Effector memory CD4-positive, alpha-beta T cell (primary cell): ENCODE measurements around the gene TRIB2.
"Not testable (repeated sequence)": the region's sequence is repeated elsewhere in the genome, so short reads cannot be mapped to it uniquely, and the experiment has no call there.

ENCODE experiments used
- DNase-seq, 3 donors: peaks; one replicate each; pipeline ENCODE4 v3.0.0-alpha.2; 2020
- H3K27ac ChIP-seq: 2 replicates; pipeline ENCODE4 v1.7.0; 2013; ENCODE audit warnings: mild to moderate bottlenecking, low read length, moderate library complexity; ENCODE audit not compliant: insufficient read depth, poor library complexity, severe bottlenecking
- H3K27me3 ChIP-seq: replicated peaks from 2 replicates; pipeline ENCODE4 v1.7.0; 2013; ENCODE audit warnings: mild to moderate bottlenecking, low read length; ENCODE audit not compliant: insufficient read depth, control insufficient read depth, poor library complexity, severe bottlenecking
- H3K36me3 ChIP-seq: 2 replicates; pipeline ENCODE4 v1.7.0; 2013; ENCODE audit warnings: mild to moderate bottlenecking, low read length, moderate library complexity; ENCODE audit not compliant: control insufficient read depth, insufficient read depth
- H3K4me1 ChIP-seq: 2 replicates; pipeline ENCODE4 v1.7.0; 2013; ENCODE audit warnings: low read length, mild to moderate bottlenecking; ENCODE audit not compliant: control insufficient read depth, insufficient read depth, poor library complexity, severe bottlenecking
- H3K4me3 ChIP-seq: 2 replicates; pipeline ENCODE4 v1.7.0; 2013; ENCODE audit warnings: low read length, low read depth, mild to moderate bottlenecking; ENCODE audit not compliant: insufficient read depth, poor library complexity, severe bottlenecking
- H3K9me3 ChIP-seq: 2 replicates; pipeline ENCODE4 v1.7.0; 2013; ENCODE audit warnings: mild to moderate bottlenecking, low read length, moderate library complexity; ENCODE audit not compliant: control insufficient read depth

Gene TRIB2

GRCh38 chr2:12680115-12680514, 36.6 kb upstream of the TRIB2 start:
- H3K4me1 ChIP-seq, H3K27me3 ChIP-seq, H3K9me3 ChIP-seq, H3K36me3 ChIP-seq, H3K4me3 ChIP-seq, DNase-seq, H3K27ac ChIP-seq: not testable (repeated sequence)

- Histone ChIP-seq H3K4me1 (no peaks in the 10 kb centered on the region), H3K9me3 (no peaks in the 10 kb centered on the region), H3K27ac (no peak overlapping the region), H3K27me3 (no peaks in the 10 kb centered on the region), H3K4me3 (no peak overlapping the region), H3K36me3 (no peaks in the 10 kb centered on the region)
- no peak for DNase-seq
Observed at GRCh38 chr2:12682017-12682416, 34.7 kb upstream of the TRIB2 start.

GRCh38 chr2:12683457-12684100, 33.2 kb upstream of the TRIB2 start:
- Histone ChIP-seq H3K36me3 (no peaks in the 10 kb centered on the region), H3K27ac (no peak overlapping the region), H3K4me1 (no peaks in the 10 kb centered on the region), H3K9me3 (no peaks in the 10 kb centered on the region), H3K27me3 (no peaks in the 10 kb centered on the region), H3K4me3 (no peak overlapping the region)
- no peak for DNase-seq

GRCh38 chr2:12684471-12684936, 32.2 kb upstream of the TRIB2 start:
- Histone ChIP-seq H3K27me3 (no peaks in the 10 kb centered on the region), H3K4me3 (no peak overlapping the region), H3K27ac (no peak overlapping the region), H3K4me1 (no peaks in the 10 kb centered on the region), H3K9me3 (no peaks in the 10 kb centered on the region), H3K36me3 (no peaks in the 10 kb centered on the region)
- DNase-seq: no peak

GRCh38 chr2:12685145-12685544, 31.6 kb upstream of the TRIB2 start:
- no peak overlapping the region for H3K27ac ChIP-seq
- H3K27me3 ChIP-seq: no peaks in the 10 kb centered on the region
- H3K4me3 ChIP-seq: no peak overlapping the region
- H3K36me3 ChIP-seq: no peaks in the 10 kb centered on the region
- no peaks in the 10 kb centered on the region for H3K4me1 ChIP-seq
- no peaks in the 10 kb centered on the region for H3K9me3 ChIP-seq
- DNase-seq: no peak

- Histone ChIP-seq H3K9me3 (no peaks in the 10 kb centered on the region), H3K4me3 (no peak overlapping the region), H3K4me1 (no peaks in the 10 kb centered on the region), H3K27ac (no peak overlapping the region), H3K27me3 (no peaks in the 10 kb centered on the region), H3K36me3 (no peaks in the 10 kb centered on the region)
- DNase-seq: no peak
Observed at GRCh38 chr2:12685956-12686355, 30.8 kb upstream of the TRIB2 start.

GRCh38 chr2:12686708-12687283, 29.9 kb upstream of the TRIB2 start:
- no peaks in the 10 kb centered on the region for H3K36me3 ChIP-seq
- DNase-seq: no peak
- no peaks in the 10 kb centered on the region for H3K4me1 ChIP-seq
- H3K27ac ChIP-seq: no peak overlapping the region
- no peaks in the 10 kb centered on the region for H3K9me3 ChIP-seq
- no peaks in the 10 kb centered on the region for H3K27me3 ChIP-seq
- H3K4me3 ChIP-seq: no peak overlapping the region

- H3K4me3 ChIP-seq: no peak overlapping the region
- no peak for DNase-seq
- no peak overlapping the region for H3K27ac ChIP-seq
- H3K27me3 ChIP-seq: no peaks in the 10 kb centered on the region
- H3K9me3 ChIP-seq: peaks cover 2% of the 10 kb centered on the region
- no peaks in the 10 kb centered on the region for H3K4me1 ChIP-seq
- H3K36me3 ChIP-seq: no peaks in the 10 kb centered on the region
Observed at GRCh38 chr2:12688091-12688490, 28.6 kb upstream of the TRIB2 start.

GRCh38 chr2:12688893-12689292, 27.8 kb upstream of the TRIB2 start:
- H3K9me3 ChIP-seq: peaks cover 2% of the 10 kb centered on the region
- no peak overlapping the region for H3K27ac ChIP-seq
- no peaks in the 10 kb centered on the region for H3K27me3 ChIP-seq
- no peak overlapping the region for H3K4me3 ChIP-seq
- DNase-seq: no peak
- no peaks in the 10 kb centered on the region for H3K4me1 ChIP-seq
- no peaks in the 10 kb centered on the region for H3K36me3 ChIP-seq

- Histone ChIP-seq H3K36me3 (no peaks in the 10 kb centered on the region), H3K27ac (no peak overlapping the region), H3K4me1 (no peaks in the 10 kb centered on the region), H3K9me3 (peaks cover 2% of the 10 kb centered on the region), H3K27me3 (no peaks in the 10 kb centered on the region), H3K4me3 (no peak overlapping the region)
- no peak for DNase-seq
Observed at GRCh38 chr2:12693509-12693908, 23.2 kb upstream of the TRIB2 start.
